K562 (cell line): Measurements from ENCODE around the gene KANK2. TPM values are rescaled to one million over a fixed set of nuclear protein-coding genes. Genes with fewer than 3 reads are reported as not detected.

Source experiments
- ATAC-seq: fragments of 200-7000 bp; cut with Tn5 transposase; 3 replicates; pipeline ENCODE4 v1.9.1; 2020; ENCODE audit warnings: moderate library complexity
- BruUV-seq: library from RNA; stranded (reverse); fragments of 400-500 nt; replicated peaks from 2 replicates; lab custom pipeline; 2021; lab: Mats Ljungman, UMichigan
- CTCF ChIA-PET: fragments of 300-600 bp; formaldehyde crosslinking; extraction: SDS; loops from one replicate; lab custom pipeline; 2021; ENCODE audit warnings: low intra/inter-chr PET ratio; lab: Yijun Ruan, JAX
- POLR2A ChIA-PET: fragments of 300-600, 350-650 bp; sonication (Branson Sonifier 250); formaldehyde crosslinking; extraction: SDS; loops from one replicate; lab custom pipeline; 2021; ENCODE audit warnings: antibody characterized with exemption, inconsistent platforms; lab: Yijun Ruan, JAX
- DNase-seq, 4 experiments: peaks; one replicate each; pipeline versions ENCODE4 v3.0.0 to v3.0.0-alpha.2; 2011 to 2018; ENCODE audit warnings: low spot score in 3 of 4, mixed read lengths in 3 of 4; ENCODE audit errors: extremely low read depth in 1 of 4
- FAIRE-seq: peaks from 2 replicates; lab custom pipeline; 2011; peaks lifted over from hg19 to GRCh38; lab: Jason Lieb, UNC
- H2AFZ ChIP-seq: 2 replicates; pipeline ENCODE4 v1.6.0; 2011; ENCODE audit warnings: low read depth, low read length, control low read depth, inconsistent platforms
- H3K27ac ChIP-seq: fragments of 200-600 bp; 3 replicates; pipeline ENCODE4 v1.8.0; 2011; ENCODE audit warnings: low read depth, mild to moderate bottlenecking, control low read depth, inconsistent platforms, low read length, moderate library complexity, mixed read lengths; ENCODE audit errors: extremely low read depth
- H3K27me3 ChIP-seq, 2 experiments: fragments of 300-600 bp in 1 of 2; 2 replicates in 1 of 2; 3 replicates in 1 of 2; pipeline versions ENCODE4 v1.6.0 to v1.8.0; 2011; ENCODE audit warnings: inconsistent platforms in 2 of 2, low read length in 2 of 2, mild to moderate bottlenecking in 1 of 2, mixed read lengths in 1 of 2, moderate library complexity in 1 of 2; ENCODE audit not compliant: control insufficient read depth in 2 of 2, insufficient read depth in 2 of 2
- H3K36me3 ChIP-seq: fragments of 300-600 bp; 3 replicates; pipeline ENCODE4 v1.8.0; 2011; ENCODE audit warnings: mild to moderate bottlenecking, low read length, inconsistent platforms; ENCODE audit not compliant: control insufficient read depth, insufficient read depth
- H3K4me1 ChIP-seq, 2 experiments: fragments of 200-600 bp in 1 of 2; replicated peaks in 1 of 2; 2 replicates in 1 of 2; 3 replicates in 1 of 2; pipeline versions ENCODE4 v1.5.1 to v1.8.0; 2011; ENCODE audit warnings: inconsistent platforms in 2 of 2, low read length in 2 of 2, mild to moderate bottlenecking in 1 of 2, mixed read lengths in 1 of 2, moderate library complexity in 1 of 2; ENCODE audit not compliant: control insufficient read depth in 2 of 2, insufficient read depth in 2 of 2
- H3K4me2 ChIP-seq: 2 replicates; pipeline ENCODE4 v1.6.1; 2011; ENCODE audit warnings: low read length, control low read depth, inconsistent platforms, mixed read lengths; ENCODE audit not compliant: insufficient read depth
- H3K4me3 ChIP-seq: fragments of 200-600 bp; sonication (generic), shearing (Covaris generic); 2 replicates; pipeline ENCODE4 v1.5.1; 2016; ENCODE audit warnings: control low read depth, inconsistent platforms
- H3K79me2 ChIP-seq: fragments of 200-600 bp; 3 replicates; pipeline ENCODE4 v1.8.0; 2011; ENCODE audit warnings: low read length, inconsistent platforms; ENCODE audit not compliant: control insufficient read depth, insufficient read depth
- H3K9ac ChIP-seq, 2 experiments: 2 replicates each; pipeline versions ENCODE4 v1.6.0 to v1.6.1; 2011; ENCODE audit warnings: low read depth in 2 of 2, low read length in 2 of 2, control low read depth in 1 of 2, inconsistent platforms in 1 of 2, mild to moderate bottlenecking in 1 of 2, mixed read lengths in 1 of 2; ENCODE audit not compliant: insufficient read depth in 1 of 2
- H3K9me1 ChIP-seq: one replicate; pipeline ENCODE4 v1.6.0; 2011; ENCODE audit warnings: inconsistent platforms, mild to moderate bottlenecking, low read length, moderate library complexity; ENCODE audit not compliant: control insufficient read depth, insufficient read depth
- H3K9me3 ChIP-seq: replicated peaks from 2 replicates; pipeline ENCODE4 v1.5.1; 2011; ENCODE audit warnings: low read depth, low read length, inconsistent platforms; ENCODE audit not compliant: control insufficient read depth, insufficient read depth
- H4K20me1 ChIP-seq: replicated peaks from 2 replicates; pipeline ENCODE4 v1.6.1; 2011; ENCODE audit warnings: low read length, inconsistent platforms, mixed read lengths; ENCODE audit not compliant: control insufficient read depth, insufficient read depth
- BCOR ChIP-seq: fragments of 450-650 bp; IDR thresholded peaks from 2 replicates; pipeline ENCODE4 v1.6.1; 2016
- CC2D1A ChIP-seq: fragments of 450-650 bp; IDR thresholded peaks from 2 replicates; pipeline ENCODE4 v1.6.1; 2017; ENCODE audit warnings: mild to moderate bottlenecking
- JUN ChIP-seq, 2 experiments: sonication (generic) in 1 of 2; formaldehyde crosslinking in 1 of 2; IDR thresholded peaks; 2 replicates each; pipeline versions ENCODE4 v1.6.1 to v1.8.0; 2012 to 2022; ENCODE audit warnings: borderline replicate concordance in 2 of 2, mild to moderate bottlenecking in 2 of 2, improper control_type of control experiment in 1 of 2, low read depth in 1 of 2, low read length in 1 of 2, missing genetic modification reagents in 1 of 2
- KDM1A ChIP-seq, 2 experiments: fragments of 450-650 bp; IDR thresholded peaks; 2 replicates each; pipeline ENCODE4 v1.6.1; 2016; ENCODE audit warnings: mild to moderate bottlenecking in 2 of 2
- ZFP36 ChIP-seq: fragments of 150-350 bp; IDR thresholded peaks from 2 replicates; pipeline ENCODE4 v1.6.1; 2018; ENCODE audit warnings: low read length, low read depth; ENCODE audit not compliant: partially characterized antibody
- ZKSCAN8 ChIP-seq: fragments of 200-800 bp; sonication (Bioruptor generic); IDR thresholded peaks from 2 replicates; pipeline ENCODE4 v1.6.1; 2016; ENCODE audit warnings: missing genetic modification characterization, missing compliant biosample characterization
- ZNF507 ChIP-seq: conservative IDR thresholded peaks from 2 replicates; pipeline ENCODE4 v1.6.1; 2017; ENCODE audit warnings: missing genetic modification characterization, missing compliant biosample characterization
- WGBS: fragments of 100-300 bp; shearing (Covaris generic); methylation state at CpG from one replicate; pipeline ENCODE4 v1.1.6; 2016; ENCODE audit warnings: low coverage, mixed read lengths; ENCODE audit not compliant: insufficient coverage; ENCODE audit errors: missing lambda C conversion rate; 5-methylcytosine and 5-hydroxymethylcytosine counted together
- in situ Hi-C: fragments of 300-500 bp; cut with MboI; formaldehyde crosslinking; loops from 4 replicates; pipeline ENCODE4 v1.15.0; 2018; ENCODE audit warnings: inconsistent platforms, mixed read lengths
- intact Hi-C: fragments of 100-400 bp; cut with micrococcal nuclease; formaldehyde crosslinking; loops from 2 replicates; pipeline ENCODE4 v1.14.2; 2022
- polyA plus RNA-seq, 8 experiments: library from polyadenylated mRNA; depleted of rRNA in 4 of 8; stranded (reverse) in 5 of 8; unstranded in 3 of 8; fragments of >200 nt; fragmentation: Nextera tagmentation in 2 of 8; fragmentation: Illumina TruSeq in 1 of 8; extraction: Ambion mirVana in 2 of 8; extraction: Trizol in 1 of 8; gene quantifications; 2 replicates each; pipeline versions ENCODE4 v1.2.1 to v1.2.3, GENCODE V29; 2011 to 2014; ENCODE audit warnings: inconsistent platforms in 1 of 8, missing spikeins in 1 of 8
- total RNA-seq, 7 experiments: library from RNA; depleted of rRNA in 6 of 7; stranded (reverse); fragments of >200 nt in 6 of 7; fragmentation: Illumina TruSeq in 2 of 7; extraction: Trizol in 2 of 7; gene quantifications; 2 replicates each; pipeline versions ENCODE4 v1.2.1 to v1.2.3, GENCODE V29; 2011 to 2021; ENCODE audit warnings: low replicate concordance in 1 of 7
- TF ChIP-seq, protein P1 (sequence below): sonication (generic); formaldehyde crosslinking; IDR thresholded peaks from 2 replicates; pipeline ENCODE4 v1.8.1; 2023; ENCODE audit warnings: mild to moderate bottlenecking, missing genetic modification reagents
- TF ChIP-seq, protein P2 (sequence below), 2 experiments: fragments of 250-450 bp in 1 of 2; fragments of 450-650 bp in 1 of 2; sonication (Bioruptor Pico) in 1 of 2; IDR thresholded peaks; 2 replicates each; pipeline versions ENCODE4 v1.6.1 to v1.8.0; 2016 to 2021; ENCODE audit warnings: mild to moderate bottlenecking in 2 of 2, moderate library complexity in 2 of 2, missing compliant biosample characterization in 1 of 2, missing genetic modification characterization in 1 of 2
- TF ChIP-seq, protein P3 (sequence below), 3 experiments: fragments of 200-800 bp in 1 of 3; sonication (Bioruptor generic) in 1 of 3; sonication (generic) in 1 of 3; formaldehyde crosslinking in 1 of 3; IDR thresholded peaks; 2 replicates each; pipeline versions ENCODE4 v1.6.1 to v1.8.0; 2016 to 2022; ENCODE audit warnings: mild to moderate bottlenecking in 2 of 3, missing compliant biosample characterization in 2 of 3, missing genetic modification characterization in 2 of 3, missing genetic modification reagents in 1 of 3
- TF ChIP-seq, protein P4 (sequence below), 2 experiments: IDR thresholded peaks in 1 of 2; conservative IDR thresholded peaks in 1 of 2; 2 replicates each; pipeline ENCODE4 v1.6.1; 2016; ENCODE audit warnings: low read depth in 2 of 2, mild to moderate bottlenecking in 1 of 2, missing compliant biosample characterization in 1 of 2, missing genetic modification characterization in 1 of 2, moderate library complexity in 1 of 2

KANK2 gene
- total and polyA plus RNA-seq, 9 of the 15 experiments (the other 6 are each of a cell fraction or from before 2014, with no cell fraction given): 4.4 to 47.8 (median 21.3) TPM

DNA sequence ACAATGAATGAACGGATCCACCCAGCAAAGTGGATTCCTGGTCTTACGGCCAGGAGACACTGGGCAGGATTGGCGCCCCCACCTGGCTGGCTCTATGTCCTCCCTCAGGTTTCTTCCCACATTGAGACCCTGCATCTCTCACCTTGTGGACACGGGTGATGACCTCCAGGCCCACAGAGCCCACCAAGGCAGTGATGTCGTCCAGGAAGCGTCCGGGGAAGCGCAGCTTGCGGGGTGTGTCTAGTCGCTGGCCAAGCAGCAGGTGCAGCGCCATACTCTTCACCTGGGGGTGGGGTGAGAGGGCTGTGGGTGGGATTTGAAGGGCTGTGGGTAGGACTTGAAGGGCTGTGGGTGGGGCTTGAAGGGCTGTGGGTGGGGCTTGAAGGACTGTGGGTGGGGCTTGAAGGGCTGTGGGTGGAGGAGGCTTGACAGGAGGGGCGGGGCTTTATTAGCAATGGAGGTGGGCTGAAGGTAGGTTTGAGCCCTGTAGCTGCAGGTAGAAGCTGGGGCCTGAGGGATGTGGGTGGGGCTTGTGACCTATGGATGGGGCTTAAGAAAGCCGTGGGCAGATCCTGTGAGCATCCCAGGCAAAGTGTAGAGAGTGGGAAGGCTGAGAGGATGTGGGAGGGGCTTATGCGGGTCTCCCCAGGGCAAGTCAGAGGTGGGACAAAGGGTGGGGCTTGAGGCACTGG is 30.0 kb upstream of the KANK2 start (continued):
- TF ChIP-seq, protein P1, sequence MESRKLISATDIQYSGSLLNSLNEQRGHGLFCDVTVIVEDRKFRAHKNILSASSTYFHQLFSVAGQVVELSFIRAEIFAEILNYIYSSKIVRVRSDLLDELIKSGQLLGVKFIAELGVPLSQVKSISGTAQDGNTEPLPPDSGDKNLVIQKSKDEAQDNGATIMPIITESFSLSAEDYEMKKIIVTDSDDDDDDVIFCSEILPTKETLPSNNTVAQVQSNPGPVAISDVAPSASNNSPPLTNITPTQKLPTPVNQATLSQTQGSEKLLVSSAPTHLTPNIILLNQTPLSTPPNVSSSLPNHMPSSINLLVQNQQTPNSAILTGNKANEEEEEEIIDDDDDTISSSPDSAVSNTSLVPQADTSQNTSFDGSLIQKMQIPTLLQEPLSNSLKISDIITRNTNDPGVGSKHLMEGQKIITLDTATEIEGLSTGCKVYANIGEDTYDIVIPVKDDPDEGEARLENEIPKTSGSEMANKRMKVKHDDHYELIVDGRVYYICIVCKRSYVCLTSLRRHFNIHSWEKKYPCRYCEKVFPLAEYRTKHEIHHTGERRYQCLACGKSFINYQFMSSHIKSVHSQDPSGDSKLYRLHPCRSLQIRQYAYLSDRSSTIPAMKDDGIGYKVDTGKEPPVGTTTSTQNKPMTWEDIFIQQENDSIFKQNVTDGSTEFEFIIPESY (CRISPR knock-in tag): peak; percentile 93

DNA sequence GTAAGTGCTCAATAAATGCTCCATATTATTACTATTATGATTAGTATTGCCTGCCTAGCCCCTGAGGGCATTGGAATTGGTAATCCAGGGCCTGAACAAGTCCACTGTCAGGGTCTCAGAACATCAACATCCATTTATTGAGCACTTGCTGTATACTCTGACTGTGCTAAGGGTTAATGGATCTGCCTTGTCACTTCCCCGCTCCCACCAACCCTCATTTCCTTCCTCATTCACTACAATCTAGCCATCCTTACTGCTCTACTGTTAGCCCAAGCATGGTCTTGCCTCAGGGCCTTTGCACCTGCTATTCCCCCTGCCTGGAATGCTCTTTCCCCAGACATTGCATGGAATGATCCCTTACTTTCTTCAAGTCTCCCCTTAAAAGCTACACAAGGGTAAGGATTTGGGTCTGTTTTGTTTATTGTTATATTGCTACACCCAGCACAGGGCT is 29.4 kb upstream of the KANK2 start:
- FAIRE-seq: no peak
- no peak for ATAC-seq
- peaks cover 4% of the 10 kb centered on the region for H3K9me1 ChIP-seq
- H3K4me1 ChIP-seq: peaks cover 4 to 18% of the 10 kb centered on the region in 2 experiments; a peak in 3 of 5 replicates
- no peak for DNase-seq
- no TSS peak for BruUV-seq
- H2AFZ ChIP-seq: peak overlapping the region; percentile 83; the same call in 1 of the 2 replicates
- H3K36me3 ChIP-seq: no peaks in the 10 kb centered on the region
- no peak overlapping the region for H3K4me3 ChIP-seq
- H3K27ac ChIP-seq: peak overlapping the region; percentile 32; the same call in 2 of the 3 replicates
- 55% methylated on average over 1 of the region's 1 CpG for WGBS
- no peak overlapping the region for H3K9ac ChIP-seq
- H3K9me3 ChIP-seq: peaks cover 3% of the 10 kb centered on the region; the same call in 1 of the 2 replicates
- peak overlapping the region; percentile 68 for H3K4me2 ChIP-seq
- H4K20me1 ChIP-seq: peaks cover 3% of the 10 kb centered on the region; the same call in 1 of the 2 replicates
- in situ Hi-C loops: no loop called here
- H3K27me3 ChIP-seq: no peaks in the 10 kb centered on the region
- CTCF ChIA-PET: no interaction called here
- H3K79me2 ChIP-seq: no peaks in the 10 kb centered on the region
- intact Hi-C loops: no loop called here
- POLR2A ChIA-PET: no interaction called here
- TF ChIP-seq ZFP36: peak; percentile 52
- no peak for TF ChIP-seq ZNF507 (tag)
- TF ChIP-seq BCOR: peak; percentile 96
- TF ChIP-seq, protein P2, sequence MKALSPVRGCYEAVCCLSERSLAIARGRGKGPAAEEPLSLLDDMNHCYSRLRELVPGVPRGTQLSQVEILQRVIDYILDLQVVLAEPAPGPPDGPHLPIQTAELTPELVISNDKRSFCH (CRISPR knock-in tag; IDR thresholded peaks at IDR 0.05): no peak
- TF ChIP-seq, protein P2 (tag; IDR thresholded peaks at IDR 0.05): no peak
- peak; percentile 67 to 85; a peak in 3 of 4 replicates for TF ChIP-seq KDM1A (IDR thresholded peaks at IDR 0.05)
- TF ChIP-seq ZKSCAN8: peak; percentile 100
- TF ChIP-seq JUN (IDR thresholded peaks at IDR 0.05; ENCODE audit: borderline replicate concordance, low read depth, low read length): no peak
- TF ChIP-seq JUN (CRISPR knock-in tag; IDR thresholded peaks at IDR 0.05; ENCODE audit: borderline replicate concordance): 0 out of 2 replicates have a peak, but pooled peaks have one; percentile 61
- TF ChIP-seq CC2D1A: no peak
- TF ChIP-seq, protein P3, sequence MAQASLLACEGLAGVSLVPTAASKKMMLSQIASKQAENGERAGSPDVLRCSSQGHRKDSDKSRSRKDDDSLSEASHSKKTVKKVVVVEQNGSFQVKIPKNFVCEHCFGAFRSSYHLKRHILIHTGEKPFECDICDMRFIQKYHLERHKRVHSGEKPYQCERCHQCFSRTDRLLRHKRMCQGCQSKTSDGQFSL (CRISPR knock-in tag; IDR thresholded peaks at IDR 0.05): 0 out of 2 replicates have a peak, but pooled peaks have one; percentile 17
- TF ChIP-seq, protein P3 (tag; IDR thresholded peaks at IDR 0.05): no peak
- TF ChIP-seq, protein P4, sequence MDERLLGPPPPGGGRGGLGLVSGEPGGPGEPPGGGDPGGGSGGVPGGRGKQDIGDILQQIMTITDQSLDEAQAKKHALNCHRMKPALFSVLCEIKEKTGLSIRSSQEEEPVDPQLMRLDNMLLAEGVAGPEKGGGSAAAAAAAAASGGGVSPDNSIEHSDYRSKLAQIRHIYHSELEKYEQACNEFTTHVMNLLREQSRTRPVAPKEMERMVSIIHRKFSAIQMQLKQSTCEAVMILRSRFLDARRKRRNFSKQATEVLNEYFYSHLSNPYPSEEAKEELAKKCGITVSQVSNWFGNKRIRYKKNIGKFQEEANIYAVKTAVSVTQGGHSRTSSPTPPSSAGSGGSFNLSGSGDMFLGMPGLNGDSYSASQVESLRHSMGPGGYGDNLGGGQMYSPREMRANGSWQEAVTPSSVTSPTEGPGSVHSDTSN (CRISPR knock-in tag; IDR thresholded peaks at IDR 0.05; ENCODE audit: low read depth): no peak
- TF ChIP-seq, protein P4 (tag; conservative IDR thresholded peaks at IDR 0.05; ENCODE audit: low read depth): no peak
